ENCODE results near the gene GCM1. TPM values are rescaled to one million over a fixed set of nuclear protein-coding genes. Genes with fewer than 3 reads are reported as not detected.

GCM1 gene
- total RNA-seq, 1 donor from 2014 or later: not detected

GRCh38 chr6:53152576-53152975 is 3.9 kb upstream of the GCM1 start:
- peaks cover 9% of the 10 kb centered on the region for H3K27me3 Mint-ChIP-seq (ENCODE audit: unreplicated experiment)
- TF ChIP-seq CTCF (IDR thresholded peaks at IDR 0.05): no peak
- H3K4me3 Mint-ChIP-seq (ENCODE audit: unreplicated experiment): no peak overlapping the region
- H3K27ac Mint-ChIP-seq (ENCODE audit: unreplicated experiment): no peak overlapping the region
- no peak for DNase-seq (ENCODE audit: extremely low spot score, unreplicated experiment)
- H3K36me3 Mint-ChIP-seq (ENCODE audit: unreplicated experiment): no peaks in the 10 kb centered on the region
- H3K4me1 Mint-ChIP-seq (ENCODE audit: unreplicated experiment): no peaks in the 10 kb centered on the region
- no peaks in the 10 kb centered on the region for H3K9me3 Mint-ChIP-seq (ENCODE audit: unreplicated experiment)

- H3K27ac Mint-ChIP-seq (ENCODE audit: unreplicated experiment): no peak overlapping the region
- no peaks in the 10 kb centered on the region for H3K9me3 Mint-ChIP-seq (ENCODE audit: unreplicated experiment)
- no peaks in the 10 kb centered on the region for H3K4me1 Mint-ChIP-seq (ENCODE audit: unreplicated experiment)
- H3K36me3 Mint-ChIP-seq (ENCODE audit: unreplicated experiment): no peaks in the 10 kb centered on the region
- H3K4me3 Mint-ChIP-seq (ENCODE audit: unreplicated experiment): no peak overlapping the region
- TF ChIP-seq CTCF (IDR thresholded peaks at IDR 0.05): peak; percentile 17
- no peak for DNase-seq (ENCODE audit: extremely low spot score, unreplicated experiment)
- peaks cover 10% of the 10 kb centered on the region for H3K27me3 Mint-ChIP-seq (ENCODE audit: unreplicated experiment)
Measured at GRCh38 chr6:53151676-53152075, 3.0 kb upstream of the GCM1 start.

- Mint-ChIP-seq H3K27me3 (ENCODE audit: unreplicated experiment) (peaks cover 37% of the 10 kb centered on the region), H3K4me1 (ENCODE audit: unreplicated experiment) (no peaks in the 10 kb centered on the region)
Measured at GRCh38 chr6:53144802-53145201, 3.8 kb downstream of the GCM1 start.

GRCh38 chr6:53143710-53144109 is 4.9 kb downstream of the GCM1 start:
- TF ChIP-seq CTCF (IDR thresholded peaks at IDR 0.05): no peak
- Mint-ChIP-seq H3K27me3 (ENCODE audit: unreplicated experiment) (peaks cover 35% of the 10 kb centered on the region), H3K9me3 (ENCODE audit: unreplicated experiment) (no peaks in the 10 kb centered on the region), H3K4me1 (ENCODE audit: unreplicated experiment) (no peaks in the 10 kb centered on the region), H3K27ac (ENCODE audit: unreplicated experiment) (no peak overlapping the region), H3K4me3 (ENCODE audit: unreplicated experiment) (no peak overlapping the region), H3K36me3 (ENCODE audit: unreplicated experiment) (no peaks in the 10 kb centered on the region)
- no peak for DNase-seq (ENCODE audit: extremely low spot score, unreplicated experiment)

More at GRCh38 chr6:53144802-53145201, 3.8 kb downstream of the GCM1 start:
- no peak for DNase-seq (ENCODE audit: extremely low spot score, unreplicated experiment)
- no peaks in the 10 kb centered on the region for H3K9me3 Mint-ChIP-seq (ENCODE audit: unreplicated experiment)
- no peak for TF ChIP-seq CTCF (IDR thresholded peaks at IDR 0.05)
- no peak overlapping the region for H3K27ac Mint-ChIP-seq (ENCODE audit: unreplicated experiment)
- H3K4me3 Mint-ChIP-seq (ENCODE audit: unreplicated experiment): no peak overlapping the region
- H3K36me3 Mint-ChIP-seq (ENCODE audit: unreplicated experiment): no peaks in the 10 kb centered on the region

- Mint-ChIP-seq H3K4me1 (ENCODE audit: unreplicated experiment) (no peaks in the 10 kb centered on the region), H3K27ac (ENCODE audit: unreplicated experiment) (no peak overlapping the region), H3K4me3 (ENCODE audit: unreplicated experiment) (no peak overlapping the region), H3K36me3 (ENCODE audit: unreplicated experiment) (no peaks in the 10 kb centered on the region), H3K9me3 (ENCODE audit: unreplicated experiment) (no peaks in the 10 kb centered on the region), H3K27me3 (ENCODE audit: unreplicated experiment) (peaks cover 33% of the 10 kb centered on the region)
- TF ChIP-seq CTCF (IDR thresholded peaks at IDR 0.05): no peak
- no peak for DNase-seq (ENCODE audit: extremely low spot score, unreplicated experiment)
Measured at GRCh38 chr6:53142810-53143209, 5.8 kb downstream of the GCM1 start.
